HG03066 (cell line): ENCODE results near the gene ATM.

ENCODE experiments used
- ATAC-seq: cut with Tn5 transposase; IDR thresholded peaks from one replicate; pipeline ENCODE4 v1.9.1; 2021; ENCODE audit warnings: low read depth; ENCODE audit not compliant: unreplicated experiment

ATM gene

DNA sequence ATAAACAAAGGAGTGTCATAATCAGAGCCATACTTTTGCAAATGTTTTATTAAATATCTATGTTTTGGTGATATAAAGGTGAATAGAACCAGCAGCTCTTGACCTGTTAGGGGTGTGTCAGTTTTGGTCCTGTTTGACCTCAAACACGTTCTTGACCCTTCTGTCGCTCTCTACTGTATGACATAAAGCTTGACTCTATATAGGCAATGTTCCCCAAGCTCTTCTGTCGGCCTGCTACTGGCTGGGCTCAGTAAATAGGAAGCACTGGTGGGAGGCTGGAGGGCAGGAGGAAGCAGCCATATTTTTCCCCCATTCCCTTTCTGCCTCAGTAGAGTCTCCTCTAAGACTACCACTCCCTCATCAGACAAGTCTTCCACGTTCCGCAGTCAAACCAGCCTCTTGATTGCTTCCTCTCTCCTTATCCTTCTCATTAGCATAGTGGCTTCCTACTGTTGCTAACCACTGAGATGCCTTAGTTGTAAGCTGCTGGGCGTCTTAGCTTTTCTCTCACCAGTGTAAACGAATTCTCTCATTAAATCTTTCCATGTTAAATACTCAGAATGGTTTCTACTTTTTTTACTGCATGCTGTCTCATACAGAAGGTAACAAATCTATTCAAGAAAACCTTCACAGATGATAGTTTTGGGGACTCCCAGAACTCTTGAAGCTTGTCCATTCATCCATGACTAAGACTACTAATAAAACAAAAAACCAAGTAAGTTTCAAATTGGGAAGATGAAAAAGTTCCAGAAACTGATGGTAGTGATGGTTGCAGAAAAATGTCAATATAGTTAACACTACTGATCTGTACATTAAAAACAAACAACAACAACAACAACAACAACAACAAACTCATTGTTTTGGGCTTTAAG lies 3.7 kb upstream of the ATM start:
- ATAC-seq, result no peak

DNA sequence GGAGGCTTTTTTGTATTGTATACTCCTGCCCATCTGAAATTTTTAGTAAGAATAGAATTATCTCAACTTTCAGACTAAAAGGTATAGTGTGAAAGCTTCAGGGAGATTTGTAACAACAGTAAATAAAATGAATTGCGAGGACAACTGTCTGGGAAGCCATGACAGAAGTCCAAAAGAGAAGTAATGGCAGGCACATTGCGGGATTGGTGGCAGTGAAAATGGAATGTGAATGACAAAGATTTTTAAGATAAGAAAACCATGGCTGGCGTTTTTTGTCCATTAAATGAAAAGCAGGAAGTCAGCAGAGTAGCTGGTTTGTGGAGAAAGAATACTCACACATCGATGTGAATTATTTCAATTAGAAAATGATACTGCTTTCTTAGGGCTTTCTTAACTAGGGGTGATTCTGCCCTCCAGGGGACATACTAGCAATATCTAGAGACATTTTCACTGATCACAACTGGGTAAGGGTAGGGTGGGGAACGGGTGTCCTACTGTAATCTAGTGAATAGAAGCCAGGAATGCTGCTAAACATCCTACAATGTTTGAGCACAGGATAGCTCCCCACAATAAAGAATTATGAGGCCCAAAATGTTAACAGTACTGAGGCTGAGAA lies 2.0 kb upstream of the ATM start:
- no peak for ATAC-seq

DNA sequence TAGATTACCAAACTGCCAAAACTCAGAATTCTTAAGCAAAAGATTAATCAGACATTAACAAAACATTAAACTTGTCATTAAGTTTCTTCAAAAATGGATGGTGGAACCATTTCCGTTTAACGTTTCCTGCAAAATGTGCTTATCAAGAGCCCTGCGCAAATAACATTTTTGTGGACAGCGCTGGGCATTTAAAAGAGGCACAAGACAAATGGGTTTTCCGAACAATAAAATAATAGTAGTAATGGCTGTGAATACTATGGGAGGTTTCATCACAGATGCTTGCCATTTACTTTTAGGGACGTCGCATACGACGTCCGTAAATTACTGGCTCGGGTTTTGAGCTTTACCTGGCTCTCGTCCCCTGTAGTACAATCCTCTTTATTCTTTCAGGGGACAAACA lies 1.5 kb upstream of the ATM start:
- no peak for ATAC-seq

DNA sequence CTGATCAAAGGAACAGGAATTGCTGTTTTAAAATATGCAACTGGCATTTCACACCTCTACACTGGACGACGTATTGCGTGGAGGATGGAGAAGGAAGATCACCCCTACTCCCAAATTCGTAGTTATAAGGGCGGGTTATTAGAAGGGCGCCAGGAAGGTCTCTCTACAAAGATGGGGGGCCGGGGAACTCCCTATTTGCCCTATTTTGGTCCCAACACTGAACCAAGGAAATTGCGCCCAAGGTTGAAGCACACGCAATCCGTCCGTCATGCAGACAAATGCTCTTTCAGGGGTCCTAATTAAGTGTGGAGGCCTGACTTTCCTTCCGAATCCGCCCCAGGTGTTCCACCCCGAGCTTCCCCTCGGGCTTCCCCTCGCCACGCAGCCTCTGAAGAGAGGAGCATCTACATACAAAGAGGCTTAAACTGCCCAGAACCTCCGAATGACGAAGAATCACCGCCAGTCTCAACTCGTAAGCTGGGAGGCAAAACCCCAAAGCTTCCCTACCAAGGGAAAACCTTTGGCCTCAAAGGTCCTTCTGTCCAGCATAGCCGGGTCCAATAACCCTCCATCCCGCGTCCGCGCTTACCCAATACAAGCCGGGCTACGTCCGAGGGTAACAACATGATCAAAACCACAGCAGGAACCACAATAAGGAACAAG lies 825 bp upstream of the ATM start:
- ATAC-seq, result no peak

DNA sequence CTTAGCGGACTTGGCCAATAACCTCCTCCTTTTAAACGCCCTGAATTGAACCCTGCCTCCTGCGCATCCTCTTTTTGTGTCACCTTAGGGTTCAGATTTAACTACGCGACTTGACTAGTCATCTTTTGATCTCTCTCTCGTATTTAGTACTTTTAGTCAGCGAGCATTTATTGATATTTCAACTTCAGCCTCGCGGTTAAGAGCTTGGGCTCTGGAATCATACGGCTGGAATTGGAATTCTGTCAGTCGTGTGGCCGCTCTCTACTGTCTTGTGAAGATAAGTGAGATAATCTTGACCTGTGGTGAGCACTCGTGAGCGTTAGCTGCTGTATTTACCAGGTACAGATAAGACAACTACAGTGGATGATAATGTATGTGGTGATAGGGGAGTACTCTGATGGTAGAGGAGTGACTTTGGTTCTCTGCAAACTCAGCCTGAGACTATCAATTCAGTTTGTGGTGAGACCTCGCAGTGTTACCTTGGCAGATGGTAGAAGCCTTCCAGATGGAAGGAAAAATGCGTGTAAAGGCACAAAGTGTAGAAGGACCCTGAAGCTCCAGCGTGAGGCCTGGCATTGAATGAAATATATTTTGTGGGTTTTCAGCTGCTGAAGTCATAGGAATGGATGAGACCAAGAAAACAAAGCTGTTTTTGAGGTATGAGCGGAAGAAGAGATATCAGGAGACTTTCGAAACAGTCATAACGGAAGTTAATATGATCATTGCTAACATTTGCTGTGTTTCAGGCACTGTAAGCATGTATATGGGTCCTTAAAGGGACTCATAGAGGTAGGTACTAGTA lies 682 bp downstream of the ATM start:
- ATAC-seq, result peak; percentile 23

DNA sequence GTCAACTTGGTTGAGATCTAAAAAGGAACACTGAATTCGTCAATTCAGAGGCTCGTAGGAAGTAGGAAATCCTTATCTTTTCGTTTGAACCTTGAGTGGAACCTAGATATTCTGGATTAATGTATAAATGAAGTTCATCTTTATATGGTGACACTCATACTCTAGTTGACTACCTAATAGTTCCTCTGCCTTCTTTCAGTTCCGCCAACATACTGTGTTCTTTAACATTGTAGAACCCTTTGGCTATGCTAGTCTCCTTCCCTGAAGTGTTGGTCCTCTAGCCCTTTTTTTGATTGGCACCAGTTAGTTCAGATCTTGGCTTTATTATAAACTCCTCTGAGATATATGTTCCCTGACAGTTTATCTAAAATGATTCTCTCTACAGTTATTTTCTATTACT lies 1.5 kb downstream of the ATM start:
- no peak for ATAC-seq

DNA sequence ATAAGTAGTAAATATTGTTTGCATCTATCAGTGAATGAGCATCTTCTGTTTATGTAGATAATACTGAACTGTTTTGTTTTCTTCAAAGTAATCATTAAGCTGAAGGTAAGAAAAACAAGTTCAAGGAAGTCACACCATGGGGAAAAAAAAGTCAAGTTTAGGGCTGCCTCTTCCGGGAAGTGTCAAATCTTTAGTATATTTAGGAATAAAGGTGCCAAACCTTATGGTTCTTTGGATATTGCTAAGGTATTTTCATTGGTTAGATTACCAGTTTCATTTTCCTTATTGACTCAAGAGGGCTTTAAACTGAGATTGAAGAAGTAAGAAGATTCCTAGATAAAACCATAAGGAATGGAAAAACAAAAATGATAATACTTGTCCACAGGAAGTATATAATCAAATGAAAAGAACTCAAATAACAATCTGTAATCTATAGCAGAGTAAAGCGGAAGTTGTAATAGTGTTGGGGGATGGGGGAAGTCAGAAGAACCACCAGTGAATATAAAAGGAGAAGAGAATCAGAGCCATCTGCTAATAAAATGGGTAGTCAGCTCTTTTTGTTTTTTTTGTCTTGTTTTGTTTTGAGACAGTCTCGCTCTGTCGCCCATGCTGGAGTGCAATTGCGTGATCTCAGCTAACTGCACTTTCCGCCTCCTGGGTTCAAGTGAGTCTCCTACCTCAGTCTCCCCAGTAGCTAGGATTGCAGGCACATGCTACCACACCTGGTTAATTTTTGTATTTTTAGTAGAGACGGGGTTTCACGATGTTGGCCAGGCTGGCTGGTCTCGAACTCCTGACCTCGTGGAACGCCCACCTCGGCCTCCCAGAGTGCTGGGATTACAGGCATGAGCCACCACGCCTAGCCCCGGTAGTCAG lies 2.3 kb downstream of the ATM start:
- ATAC-seq, result no peak

DNA sequence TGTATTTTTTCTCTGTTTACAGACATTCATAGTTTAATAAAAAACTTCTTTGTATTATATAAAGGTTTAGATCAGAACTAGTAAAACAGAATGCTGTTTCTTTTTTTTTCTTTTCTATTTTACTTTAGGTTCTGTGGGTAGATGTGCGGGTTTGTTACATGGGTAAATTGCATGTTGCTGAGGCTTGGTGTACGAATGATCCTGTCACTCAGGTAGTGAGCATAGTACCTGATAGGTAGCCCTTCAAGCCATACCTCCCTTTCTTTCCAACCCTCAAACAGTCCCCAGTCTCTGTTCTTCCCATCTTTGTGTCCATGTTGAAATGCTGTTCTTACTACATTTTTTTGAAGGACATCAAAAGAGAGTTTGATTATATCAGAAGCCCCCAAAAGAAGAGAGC lies 3.2 kb downstream of the ATM start:
- no peak for ATAC-seq

DNA sequence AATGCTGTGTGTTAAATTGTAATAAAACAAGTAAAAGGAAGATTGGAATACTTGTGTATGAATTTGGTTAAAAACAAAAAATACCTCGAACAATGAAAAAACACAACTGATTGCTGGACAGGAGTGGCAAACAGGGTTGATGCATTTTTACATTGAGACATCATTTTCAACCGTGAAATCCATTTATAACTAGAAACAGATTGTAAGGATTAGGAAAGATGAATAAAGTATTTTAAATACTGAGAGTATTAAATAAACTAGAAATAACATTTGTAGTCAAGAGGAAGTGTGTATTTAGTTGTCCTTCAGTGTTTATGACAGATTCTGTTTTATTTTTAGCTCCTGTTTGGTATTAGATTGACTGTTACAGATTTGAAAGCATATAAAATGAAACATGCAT lies 5.4 kb downstream of the ATM start:
- ATAC-seq, result no peak

DNA sequence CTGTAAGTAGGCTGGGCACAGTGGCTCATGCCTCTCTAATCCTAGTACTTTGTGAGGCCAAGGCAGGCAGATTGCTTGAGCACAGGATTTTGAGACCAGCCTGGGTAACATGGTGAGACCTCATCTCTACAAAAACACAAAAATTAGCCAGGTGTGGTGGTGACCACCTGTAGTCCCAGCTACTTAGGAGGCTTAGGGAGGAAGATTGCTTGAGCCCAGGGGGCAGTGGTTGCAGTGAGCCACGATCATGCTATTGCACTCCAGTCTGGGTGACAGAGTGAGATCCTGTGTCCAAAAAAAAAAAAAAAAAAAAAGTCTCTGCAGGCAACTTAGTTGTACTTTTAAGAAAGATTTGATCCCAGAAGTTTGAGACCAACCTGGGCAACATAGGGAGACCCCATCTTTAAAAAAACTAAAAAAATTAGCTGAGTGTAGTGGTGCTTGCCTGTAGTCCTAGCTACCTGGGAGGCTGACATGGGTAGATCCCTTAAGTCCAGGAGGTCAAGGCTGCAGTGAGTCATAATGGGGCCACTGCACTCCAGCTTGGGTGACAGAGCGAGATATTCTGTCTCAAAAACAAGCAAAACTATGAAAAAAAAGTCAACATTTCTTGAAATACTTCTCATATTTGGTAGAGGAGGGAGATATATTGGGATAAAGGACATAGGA lies 10.5 kb downstream of the ATM start:
- no peak for ATAC-seq

DNA sequence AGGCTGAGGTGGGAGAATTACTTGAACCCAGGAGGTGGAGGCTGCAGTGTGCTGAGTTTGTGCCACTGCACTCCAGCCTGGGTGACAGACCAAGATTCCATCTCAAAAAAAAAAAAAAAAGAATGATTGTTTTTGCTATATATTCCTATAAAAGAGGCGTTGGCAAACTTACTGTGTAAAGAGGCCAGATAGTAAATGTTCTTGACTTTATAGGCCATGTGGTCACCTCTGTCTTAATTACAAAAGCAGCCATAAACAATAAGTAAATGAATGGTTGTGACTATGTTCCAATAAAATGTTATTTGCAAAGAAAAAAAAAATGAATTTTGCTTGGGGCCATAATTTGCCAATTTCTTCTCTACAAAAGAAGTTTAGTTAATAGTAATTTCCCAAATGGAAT lies 12.3 kb downstream of the ATM start:
- ATAC-seq, result no peak

DNA sequence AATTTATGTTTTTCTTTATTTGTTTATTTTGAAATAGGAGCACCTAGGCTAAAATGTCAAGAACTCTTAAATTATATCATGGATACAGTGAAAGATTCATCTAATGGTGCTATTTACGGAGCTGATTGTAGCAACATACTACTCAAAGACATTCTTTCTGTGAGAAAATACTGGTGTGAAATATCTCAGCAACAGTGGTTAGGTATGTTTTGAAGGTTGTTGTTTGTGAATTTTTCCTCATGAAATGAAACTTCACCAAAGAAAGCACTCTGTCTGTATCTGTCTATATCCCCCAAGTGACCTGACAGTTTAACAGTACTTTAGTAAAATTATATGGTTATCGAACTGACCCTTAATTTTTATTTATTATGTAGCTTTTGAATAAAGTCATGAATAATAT lies 12.8 kb downstream of the ATM start:
- ATAC-seq, result no peak

DNA sequence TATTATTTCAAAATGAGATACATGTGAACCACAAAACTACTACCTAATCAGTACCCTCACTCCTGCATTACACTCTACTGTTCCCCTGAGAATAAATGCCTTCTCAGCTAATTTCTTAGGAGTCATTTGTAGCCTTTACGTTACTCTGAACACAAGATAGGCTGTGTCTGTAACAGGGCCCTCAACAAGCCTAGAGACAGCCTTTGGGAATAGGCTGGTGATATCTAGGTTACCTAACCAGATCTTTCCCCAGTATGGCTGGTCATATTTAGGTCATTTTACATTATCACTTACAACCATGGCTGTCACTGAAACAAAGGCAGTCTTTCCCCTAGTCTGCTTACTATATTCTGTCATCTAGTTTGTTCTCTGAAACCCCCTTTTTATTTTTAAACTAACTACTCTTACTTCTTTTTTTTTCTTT lies 14.2 kb downstream of the ATM start:
- peak; percentile 41 for ATAC-seq

DNA sequence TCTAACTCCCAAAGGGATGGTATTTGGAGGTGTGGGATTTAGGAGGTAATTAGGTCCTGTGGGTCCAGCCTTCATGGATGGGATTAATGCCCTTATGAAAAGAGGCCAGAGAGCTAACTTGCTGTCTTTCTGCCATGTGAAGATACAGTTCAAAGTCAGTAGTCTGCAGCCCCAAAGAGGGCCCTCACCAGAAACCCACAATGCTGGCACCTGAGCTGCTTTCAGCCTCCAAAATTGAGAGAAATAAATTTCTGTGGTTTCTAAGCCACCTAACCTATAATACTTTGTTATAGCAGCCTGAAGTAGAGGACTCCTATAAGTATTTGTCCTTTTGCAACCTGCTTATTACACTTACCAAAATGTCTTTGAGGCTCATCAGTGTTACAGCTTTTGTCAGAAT lies 16.2 kb downstream of the ATM start:
- ATAC-seq, result no peak

DNA sequence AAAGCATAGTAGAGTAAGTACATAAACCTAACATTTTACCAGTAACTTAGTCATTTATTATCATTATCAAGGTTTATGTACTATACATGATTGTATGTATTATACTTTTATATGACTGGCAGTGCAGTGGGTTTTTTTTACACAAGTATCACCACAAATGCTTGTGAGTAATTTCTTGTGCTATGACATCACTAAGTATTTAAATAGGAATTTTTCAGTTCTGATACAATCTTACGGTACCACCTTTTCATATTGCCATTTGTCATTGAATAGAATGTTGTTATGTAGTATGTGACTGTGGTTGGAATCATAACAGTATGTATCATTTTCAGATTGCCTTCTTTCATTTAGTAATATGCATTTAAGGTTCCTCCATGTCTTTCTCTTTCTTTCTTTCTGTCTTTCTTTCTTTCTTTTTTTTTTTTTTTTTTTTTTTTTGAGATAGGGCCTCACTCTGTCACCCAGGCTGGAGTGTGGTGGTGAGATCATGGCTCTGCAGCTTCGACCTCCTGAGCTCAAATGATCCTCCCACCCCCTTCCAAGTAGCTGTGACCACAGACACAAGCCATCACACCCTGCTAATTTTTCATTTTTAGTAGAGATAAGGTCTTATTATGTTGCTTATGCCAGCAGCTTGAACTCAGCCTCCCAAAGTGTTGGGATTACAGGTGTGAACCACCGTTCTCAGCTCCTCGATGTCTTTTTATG lies 18.6 kb downstream of the ATM start:
- no peak for ATAC-seq

DNA sequence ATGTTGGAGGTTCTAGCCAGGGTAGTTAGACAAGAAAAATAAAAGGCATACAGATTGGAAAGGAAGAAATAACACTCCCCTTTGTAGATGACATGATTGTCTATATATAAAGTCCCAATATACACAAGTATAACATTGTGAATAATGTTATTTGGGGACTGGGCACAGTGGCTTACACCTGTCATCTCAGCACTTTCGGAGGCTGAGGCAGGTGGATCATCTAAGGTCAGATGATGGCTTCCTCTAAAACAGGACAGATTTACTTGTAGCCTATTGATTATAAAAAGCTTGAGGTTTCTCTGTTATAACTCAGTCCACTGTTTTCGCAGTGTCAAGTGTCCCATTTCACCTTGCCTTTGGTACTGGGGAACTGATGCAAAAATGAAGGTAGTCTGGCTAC lies 19.6 kb downstream of the ATM start:
- no peak for ATAC-seq

DNA sequence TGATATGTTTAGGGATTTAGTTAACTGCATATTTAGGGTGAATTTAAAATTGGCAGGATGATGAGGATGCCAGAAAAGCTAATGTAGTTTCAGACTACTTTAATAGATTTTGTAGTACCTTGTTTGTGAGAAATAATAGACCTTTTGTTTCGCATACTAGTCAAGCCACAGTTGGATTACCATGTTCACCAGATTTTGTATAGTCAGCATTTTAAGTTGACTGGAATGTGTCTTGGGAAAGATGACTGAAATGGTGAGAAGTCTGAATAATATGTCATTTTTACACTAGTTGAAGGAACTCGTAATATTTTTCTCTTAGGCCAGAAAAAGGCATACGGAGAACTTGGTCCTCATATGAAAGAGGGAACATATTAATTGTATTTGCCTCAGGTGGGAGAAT lies 23.4 kb downstream of the ATM start:
- no peak for ATAC-seq

DNA sequence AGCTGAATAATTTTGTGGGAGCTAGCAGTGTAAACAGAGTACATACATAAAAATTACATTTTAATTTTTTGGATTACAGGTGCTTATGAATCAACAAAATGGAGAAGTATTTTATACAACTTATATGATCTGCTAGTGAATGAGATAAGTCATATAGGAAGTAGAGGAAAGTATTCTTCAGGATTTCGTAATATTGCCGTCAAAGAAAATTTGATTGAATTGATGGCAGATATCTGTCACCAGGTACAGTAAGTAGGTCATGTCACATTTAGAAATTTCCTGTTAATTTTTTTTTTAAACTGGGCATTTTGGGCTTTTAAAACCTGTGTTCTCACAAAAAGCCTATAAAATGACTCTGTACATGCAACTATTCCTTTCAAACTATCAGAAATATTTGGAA lies 24.0 kb downstream of the ATM start:
- no peak for ATAC-seq

DNA sequence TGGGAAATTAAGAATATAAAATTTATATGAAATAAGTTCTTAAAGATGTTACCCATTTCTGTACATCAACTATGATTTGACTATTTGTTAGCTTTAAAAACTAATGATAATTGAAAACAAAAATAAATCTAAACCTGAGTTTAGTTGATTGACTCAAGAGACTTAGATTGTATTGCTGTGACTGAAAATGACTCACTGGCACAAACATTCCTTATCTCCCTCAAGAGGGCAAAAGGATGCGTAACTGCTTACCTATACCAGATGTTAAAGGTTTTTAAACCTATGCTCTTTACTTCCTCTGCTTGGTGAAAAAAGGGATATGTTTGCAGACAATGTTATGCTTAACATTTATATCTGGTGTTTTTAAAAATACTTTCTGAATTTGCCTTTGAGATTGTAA lies 30.3 kb downstream of the ATM start:
- ATAC-seq, result no peak
